GM12872 (cell line): ENCODE data around the gene FRMD8.

Source experiments
- TF ChIP-seq, protein P1 (sequence below): IDR thresholded peaks from 3 replicates; pipeline ENCODE4 v1.5.1; 2011; ENCODE audit warnings: low read depth, mild to moderate bottlenecking, low read length, moderate library complexity; ENCODE audit not compliant: insufficient read depth

FRMD8 gene

DNA sequence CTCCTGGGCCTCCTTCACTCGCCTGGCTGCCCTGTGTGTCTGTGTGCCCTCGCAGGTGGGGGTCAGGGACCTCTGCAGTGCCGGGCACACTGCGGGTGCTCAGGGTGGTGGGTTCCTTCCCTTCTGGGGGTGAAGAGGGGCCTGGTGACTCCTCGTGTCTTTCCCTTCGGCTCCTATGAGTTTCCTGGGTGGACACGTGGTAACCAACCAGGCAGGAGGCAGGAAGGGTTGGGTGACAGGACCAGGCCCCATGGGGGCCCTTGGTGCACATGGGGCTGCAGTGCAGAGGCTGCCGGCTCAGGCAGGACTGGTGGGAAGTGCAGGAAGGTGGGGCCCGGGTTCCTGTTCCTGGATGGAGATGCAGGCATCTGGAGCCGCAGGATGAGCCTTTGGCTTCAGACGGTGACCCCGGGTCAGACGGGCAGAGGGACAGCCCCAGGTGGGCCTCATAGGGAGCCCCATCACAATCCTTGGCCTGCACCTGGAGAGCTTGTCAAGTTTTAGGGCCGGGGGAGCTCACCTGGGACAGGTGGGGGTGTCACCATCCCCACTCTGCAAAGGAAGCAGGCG lies 9.6 kb downstream of the FRMD8 start:
- TF ChIP-seq, protein P1, sequence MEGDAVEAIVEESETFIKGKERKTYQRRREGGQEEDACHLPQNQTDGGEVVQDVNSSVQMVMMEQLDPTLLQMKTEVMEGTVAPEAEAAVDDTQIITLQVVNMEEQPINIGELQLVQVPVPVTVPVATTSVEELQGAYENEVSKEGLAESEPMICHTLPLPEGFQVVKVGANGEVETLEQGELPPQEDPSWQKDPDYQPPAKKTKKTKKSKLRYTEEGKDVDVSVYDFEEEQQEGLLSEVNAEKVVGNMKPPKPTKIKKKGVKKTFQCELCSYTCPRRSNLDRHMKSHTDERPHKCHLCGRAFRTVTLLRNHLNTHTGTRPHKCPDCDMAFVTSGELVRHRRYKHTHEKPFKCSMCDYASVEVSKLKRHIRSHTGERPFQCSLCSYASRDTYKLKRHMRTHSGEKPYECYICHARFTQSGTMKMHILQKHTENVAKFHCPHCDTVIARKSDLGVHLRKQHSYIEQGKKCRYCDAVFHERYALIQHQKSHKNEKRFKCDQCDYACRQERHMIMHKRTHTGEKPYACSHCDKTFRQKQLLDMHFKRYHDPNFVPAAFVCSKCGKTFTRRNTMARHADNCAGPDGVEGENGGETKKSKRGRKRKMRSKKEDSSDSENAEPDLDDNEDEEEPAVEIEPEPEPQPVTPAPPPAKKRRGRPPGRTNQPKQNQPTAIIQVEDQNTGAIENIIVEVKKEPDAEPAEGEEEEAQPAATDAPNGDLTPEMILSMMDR, result no peak

DNA sequence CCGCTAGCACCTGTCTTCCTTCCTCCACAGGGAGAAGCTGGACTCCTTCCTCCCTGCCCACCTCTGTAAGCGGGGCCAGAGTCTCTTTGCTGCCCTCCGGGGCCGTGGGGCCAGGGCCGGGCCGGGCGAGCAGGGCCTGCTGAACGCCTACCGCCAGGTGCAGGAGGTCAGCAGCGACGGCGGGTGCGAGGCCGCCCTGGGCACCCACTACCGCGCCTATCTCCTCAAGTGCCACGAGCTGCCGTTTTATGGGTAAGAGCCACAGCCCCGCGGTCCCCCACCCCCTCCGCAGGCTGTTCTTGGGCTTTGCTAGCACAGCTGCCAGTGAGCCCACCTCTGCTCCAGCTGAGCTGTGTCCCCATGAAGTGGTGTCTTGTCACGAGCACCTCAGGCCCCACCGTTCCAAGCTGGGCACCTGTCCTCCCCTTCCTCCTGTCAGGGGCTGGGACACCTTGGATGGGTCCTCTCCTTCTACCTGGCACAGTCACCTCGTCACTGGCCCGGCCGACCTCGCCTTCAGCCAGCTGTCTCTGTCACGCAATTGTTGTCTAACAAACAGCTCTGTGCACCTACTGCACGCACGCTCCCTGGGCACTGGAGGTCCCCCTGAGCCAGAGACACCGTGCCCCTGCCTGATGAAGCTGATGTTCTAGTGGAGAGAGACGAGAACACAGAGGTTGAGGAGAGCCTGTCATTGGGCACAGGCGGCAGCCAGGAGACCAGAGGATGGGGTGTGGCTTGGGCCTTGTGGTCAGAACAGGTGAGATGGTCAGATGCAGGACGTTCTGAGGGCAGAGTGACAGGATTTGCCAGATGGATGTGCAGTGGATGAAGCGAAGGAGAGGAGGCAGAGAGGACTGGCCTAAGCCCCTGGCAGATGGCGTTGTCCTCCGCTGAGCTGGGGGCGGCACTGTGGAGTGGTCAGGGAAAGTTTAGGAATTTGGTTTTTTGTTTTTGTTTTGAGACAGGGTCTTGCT lies 10.6 kb downstream of the FRMD8 start:
- TF ChIP-seq, protein P1, result no peak

DNA sequence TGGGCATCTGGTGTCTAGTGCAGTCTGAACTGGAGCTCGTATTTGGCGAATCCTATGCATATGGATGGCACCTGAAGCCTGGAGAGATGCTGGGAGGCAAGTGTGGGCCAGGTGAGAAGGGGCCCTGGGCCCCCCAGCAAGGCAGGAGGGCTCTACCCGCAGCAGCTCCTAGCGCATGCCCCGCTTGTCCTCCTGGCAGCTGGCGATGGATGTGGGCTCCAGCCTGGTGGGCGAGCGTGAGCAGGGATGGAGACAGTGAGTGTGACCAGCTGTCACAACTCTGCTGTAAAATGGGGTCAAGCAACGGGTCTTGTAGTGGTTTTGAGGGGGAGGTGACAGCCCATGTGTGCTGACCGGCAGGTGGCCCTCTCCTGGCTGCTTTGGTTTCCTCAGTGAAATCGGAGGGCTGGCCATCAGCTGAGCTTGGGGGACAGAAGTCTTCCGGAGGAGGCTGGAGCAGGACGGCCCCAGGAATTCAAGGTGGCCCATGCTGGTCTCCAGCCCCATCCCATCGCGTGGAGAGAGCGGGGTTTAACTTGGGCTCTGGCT lies 12.0 kb downstream of the FRMD8 start:
- TF ChIP-seq, protein P1, result no peak

DNA sequence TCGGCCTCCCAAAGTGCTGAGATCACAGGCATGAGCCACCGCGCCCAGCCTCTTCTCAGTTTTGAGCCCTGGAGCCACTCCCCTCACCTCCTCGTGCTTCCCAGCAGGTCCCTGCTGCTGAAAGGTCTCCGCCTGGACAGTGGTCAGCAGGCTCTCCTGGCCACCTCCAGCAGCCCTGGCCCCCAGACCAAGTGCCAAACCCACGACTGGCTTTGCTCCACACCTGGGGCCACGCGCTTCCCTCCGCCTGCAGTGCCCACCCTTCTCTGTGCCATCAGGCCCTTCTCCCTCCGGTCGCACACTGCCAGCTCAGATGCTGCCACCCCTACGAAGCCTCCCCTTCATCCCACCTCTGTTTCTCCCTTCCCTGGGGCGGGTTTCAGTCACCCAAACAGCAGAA lies 12.8 kb downstream of the FRMD8 start:
- TF ChIP-seq, protein P1, result no peak

DNA sequence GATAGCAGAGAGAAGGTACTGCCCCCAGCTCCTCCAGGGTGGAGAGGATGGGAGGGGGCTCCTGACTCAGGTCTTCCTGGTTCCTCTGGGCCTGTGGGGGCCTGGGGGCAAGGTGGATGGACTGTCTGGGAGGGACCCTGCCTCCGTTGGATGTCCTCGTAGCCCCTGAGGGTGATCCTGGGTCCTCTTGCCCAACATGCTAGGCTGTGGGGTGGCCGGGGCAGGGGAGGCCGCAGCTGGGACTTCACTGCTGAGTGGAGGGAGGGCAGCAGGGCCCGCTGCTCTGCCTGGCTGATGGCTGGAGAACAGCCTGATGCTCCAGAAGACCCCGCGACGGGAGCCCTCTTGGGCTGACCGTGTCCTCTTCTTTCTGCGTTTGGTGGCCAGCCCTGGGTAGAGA lies 13.4 kb downstream of the FRMD8 start:
- TF ChIP-seq, protein P1, result no peak

DNA sequence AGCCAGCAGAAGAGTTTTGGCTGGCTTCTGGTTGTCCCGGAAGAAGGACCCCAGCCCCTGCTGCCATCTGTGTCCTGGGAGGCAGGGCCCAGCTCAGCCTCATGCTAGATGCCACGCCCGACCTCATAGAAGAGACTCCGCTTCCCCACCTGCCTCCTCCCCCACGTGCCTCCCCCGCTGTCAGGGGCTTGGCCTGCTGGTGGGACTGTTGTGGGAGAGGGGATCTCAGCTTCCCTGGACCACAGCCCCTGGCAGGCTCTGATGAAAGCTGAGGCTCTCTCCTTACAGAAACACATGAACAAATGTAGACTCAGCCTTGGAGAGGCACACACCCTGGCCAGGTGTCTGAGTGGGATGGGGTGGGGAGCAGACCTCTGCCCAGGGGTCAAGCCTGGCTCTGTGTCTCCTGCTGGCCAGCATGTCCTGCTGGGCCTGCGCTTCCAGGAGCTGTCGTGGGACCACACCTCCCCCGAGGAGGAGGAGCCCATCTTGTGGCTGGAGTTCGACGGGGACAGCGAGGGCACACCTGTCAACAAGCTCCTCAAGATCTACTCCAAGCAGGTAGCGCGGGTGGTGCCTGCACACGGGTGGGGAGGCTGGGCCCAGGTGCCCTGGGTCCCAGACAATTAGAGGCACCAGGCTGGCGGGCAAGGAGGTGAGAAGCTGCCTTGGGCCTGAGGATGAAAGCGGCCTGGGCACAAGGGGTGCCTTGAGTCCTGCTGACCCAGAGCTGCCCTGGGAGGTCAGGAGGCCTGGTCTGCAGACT lies 14.1 kb downstream of the FRMD8 start:
- TF ChIP-seq, protein P1, result no peak
